CD4-positive, alpha-beta T cell (primary cell): Measurements from ENCODE around the gene SMYD3. TPM values are rescaled to one million over a fixed set of nuclear protein-coding genes. Genes with fewer than 3 reads are reported as not detected.

Experiments
- ATAC-seq: fragments of 200-7000 bp; cut with Tn5 transposase; one replicate; pipeline ENCODE4 v1.10.0; 2022; ENCODE audit warnings: mild to moderate bottlenecking; ENCODE audit not compliant: poor library complexity
- CTCF ChIA-PET: fragments of 350-600 bp; sonication (Branson Sonifier 250); formaldehyde crosslinking; loops from one replicate; lab custom pipeline; 2021; ENCODE audit warnings: antibody characterized with exemption, inconsistent platforms; lab: Charles Lee
- POLR2A ChIA-PET: fragments of 350-600 bp; sonication (Branson Sonifier 250); formaldehyde crosslinking; loops from one replicate; lab custom pipeline; 2021; ENCODE audit warnings: antibody characterized with exemption, inconsistent platforms; lab: Charles Lee
- DNase-seq, 14 experiments: peaks; one replicate each; pipeline ENCODE4 v3.0.0-alpha.2; 2013 to 2020; ENCODE audit warnings: mixed read lengths in 2 of 14
- H3K27ac ChIP-seq, 2 donors: one replicate each; pipeline versions ENCODE4 v1.5.1 to v1.7.0; 2013; ENCODE audit warnings: low read length in 2 of 2, low read depth in 1 of 2, mild to moderate bottlenecking in 1 of 2
- H3K27me3 ChIP-seq, 2 experiments: 1 replicate in 1 of 2; 2 replicates in 1 of 2; pipeline versions ENCODE4 v1.6.1 to v1.7.0; 2013; ENCODE audit warnings: low read length in 2 of 2, control low read depth in 1 of 2, mild to moderate bottlenecking in 1 of 2, moderate library complexity in 1 of 2; ENCODE audit not compliant: insufficient read depth in 2 of 2, control insufficient read depth in 1 of 2
- H3K36me3 ChIP-seq: one replicate; pipeline ENCODE4 v1.6.1; 2013; ENCODE audit warnings: low read length, control low read depth; ENCODE audit not compliant: insufficient read depth
- H3K4me1 ChIP-seq: one replicate; pipeline ENCODE4 v1.6.1; 2013; ENCODE audit warnings: low read length, control low read depth; ENCODE audit not compliant: insufficient read depth
- H3K4me3 ChIP-seq: one replicate; pipeline ENCODE4 v1.5.1; 2013; ENCODE audit warnings: mild to moderate bottlenecking, low read length, moderate library complexity
- H3K9me3 ChIP-seq, 2 experiments: 1 replicate in 1 of 2; 2 replicates in 1 of 2; pipeline versions ENCODE4 v1.6.1 to v1.7.0; 2013; ENCODE audit warnings: low read length in 2 of 2, mild to moderate bottlenecking in 2 of 2, control low read depth in 1 of 2, moderate library complexity in 1 of 2; ENCODE audit not compliant: control insufficient read depth in 1 of 2, insufficient read depth in 1 of 2
- H3K27ac Mint-ChIP-seq: one replicate; pipeline ENCODE4 v1.8.0; 2020; ENCODE audit warnings: mixed read lengths
- H3K27me3 Mint-ChIP-seq: one replicate; pipeline ENCODE4 v1.8.0; 2021; ENCODE audit warnings: mixed read lengths
- H3K36me3 Mint-ChIP-seq: one replicate; pipeline ENCODE4 v1.8.0; 2021; ENCODE audit warnings: low read depth, mixed read lengths
- H3K4me1 Mint-ChIP-seq: one replicate; pipeline ENCODE4 v1.8.0; 2021; ENCODE audit warnings: low read depth, mixed read lengths
- H3K4me3 Mint-ChIP-seq: one replicate; pipeline ENCODE4 v1.8.0; 2020; ENCODE audit warnings: mild to moderate bottlenecking, mixed read lengths
- H3K9me3 Mint-ChIP-seq: one replicate; pipeline ENCODE4 v1.8.0; 2020; ENCODE audit warnings: mixed read lengths
- intact Hi-C, 2 experiments: fragments of 100-400 bp; cut with DNase I in 1 of 2; cut with micrococcal nuclease in 1 of 2; formaldehyde crosslinking; loops; one replicate each; pipeline versions ENCODE4 v1.15.1 to v1.9.0; 2023 to 2025; cut with DNase I, micrococcal nuclease
- total RNA-seq, 174 experiments: library from RNA in 2 of 174; stranded (reverse) in 2 of 174; gene quantifications; one replicate each; pipeline ENCODE4 v1.2.3 and lab custom pipeline; 2021 to 2026
- TF ChIP-seq, protein P1 (sequence below): fragments of 200-600 bp; IDR thresholded peaks from one replicate; pipeline ENCODE4 v1.8.0; 2022; ENCODE audit warnings: antibody characterized with exemption, mild to moderate bottlenecking

The SMYD3 gene
- total RNA-seq, 2 experiments from 2014 or later: 18.8 to 19.6 TPM

DNA sequence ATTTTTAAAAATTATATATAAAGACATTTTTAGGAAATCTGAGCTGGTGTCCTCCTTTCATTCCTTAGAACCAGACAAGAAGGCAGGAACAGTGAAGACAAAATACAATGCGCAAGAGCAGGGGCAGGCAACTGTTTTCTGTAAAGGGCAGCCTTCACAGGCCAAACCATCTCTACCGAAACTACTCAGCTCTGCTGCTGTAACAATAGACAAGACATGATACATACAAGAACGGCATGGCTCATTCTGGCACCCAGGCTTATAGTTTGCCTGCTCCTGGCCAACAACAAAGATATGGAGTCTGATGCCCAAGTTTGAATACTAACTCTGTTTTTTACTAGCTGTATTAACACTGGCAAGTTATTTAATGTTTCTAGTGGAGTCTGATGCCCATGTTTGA lies 232.0 kb downstream of the SMYD3 start:
- no peak overlapping the region for H3K27ac ChIP-seq
- Mint-ChIP-seq H3K4me1 (no peaks in the 10 kb centered on the region), H3K9me3 (peaks cover 7% of the 10 kb centered on the region), H3K27me3 (no peaks in the 10 kb centered on the region), H3K4me3 (no peak overlapping the region), H3K27ac (no peak overlapping the region), H3K36me3 (peaks cover 36% of the 10 kb centered on the region)
- H3K27me3 ChIP-seq: no peaks in the 10 kb centered on the region
- ChIA-PET CTCF (no interaction called here), POLR2A (no interaction called here)
- H3K4me1 ChIP-seq: no peaks in the 10 kb centered on the region
- H3K36me3 ChIP-seq: no peaks in the 10 kb centered on the region
- intact Hi-C loops: no loop called here
- H3K4me3 ChIP-seq: no peak overlapping the region
- DNase-seq: no peak
- TF ChIP-seq, protein P1, sequence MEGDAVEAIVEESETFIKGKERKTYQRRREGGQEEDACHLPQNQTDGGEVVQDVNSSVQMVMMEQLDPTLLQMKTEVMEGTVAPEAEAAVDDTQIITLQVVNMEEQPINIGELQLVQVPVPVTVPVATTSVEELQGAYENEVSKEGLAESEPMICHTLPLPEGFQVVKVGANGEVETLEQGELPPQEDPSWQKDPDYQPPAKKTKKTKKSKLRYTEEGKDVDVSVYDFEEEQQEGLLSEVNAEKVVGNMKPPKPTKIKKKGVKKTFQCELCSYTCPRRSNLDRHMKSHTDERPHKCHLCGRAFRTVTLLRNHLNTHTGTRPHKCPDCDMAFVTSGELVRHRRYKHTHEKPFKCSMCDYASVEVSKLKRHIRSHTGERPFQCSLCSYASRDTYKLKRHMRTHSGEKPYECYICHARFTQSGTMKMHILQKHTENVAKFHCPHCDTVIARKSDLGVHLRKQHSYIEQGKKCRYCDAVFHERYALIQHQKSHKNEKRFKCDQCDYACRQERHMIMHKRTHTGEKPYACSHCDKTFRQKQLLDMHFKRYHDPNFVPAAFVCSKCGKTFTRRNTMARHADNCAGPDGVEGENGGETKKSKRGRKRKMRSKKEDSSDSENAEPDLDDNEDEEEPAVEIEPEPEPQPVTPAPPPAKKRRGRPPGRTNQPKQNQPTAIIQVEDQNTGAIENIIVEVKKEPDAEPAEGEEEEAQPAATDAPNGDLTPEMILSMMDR: no peak
- no peak for ATAC-seq
- no peaks in the 10 kb centered on the region for H3K9me3 ChIP-seq

DNA sequence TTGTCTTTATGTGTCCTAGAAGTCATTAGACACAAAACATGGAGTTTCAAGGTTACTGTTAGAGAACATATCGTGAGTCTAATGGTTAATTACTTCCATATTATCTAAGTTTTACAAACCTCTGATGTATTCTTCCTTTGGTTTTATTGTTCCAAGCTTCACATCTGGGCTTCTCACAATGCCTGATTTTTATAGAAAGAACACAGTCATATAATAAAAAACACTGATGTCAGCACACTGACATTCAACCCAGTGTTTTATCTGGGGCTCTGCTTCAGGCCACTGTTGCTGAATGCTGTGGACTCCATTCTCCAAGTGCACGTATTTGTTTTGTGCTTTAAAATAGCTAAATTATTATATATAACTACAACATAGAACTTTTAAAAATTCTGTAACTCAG lies 232.9 kb downstream of the SMYD3 start:
- Histone ChIP-seq H3K4me1 (no peaks in the 10 kb centered on the region), H3K9me3 (no peaks in the 10 kb centered on the region), H3K27ac (no peak overlapping the region), H3K4me3 (no peak overlapping the region), H3K36me3 (no peaks in the 10 kb centered on the region), H3K27me3 (no peaks in the 10 kb centered on the region)
- peaks cover 7% of the 10 kb centered on the region for H3K9me3 Mint-ChIP-seq
- no peak for ATAC-seq
- no peaks in the 10 kb centered on the region for H3K27me3 Mint-ChIP-seq
- ChIA-PET POLR2A (no interaction called here), CTCF (no interaction called here)
- H3K4me3 Mint-ChIP-seq: no peak overlapping the region
- no peak overlapping the region for H3K27ac Mint-ChIP-seq
- no peak for DNase-seq
- H3K36me3 Mint-ChIP-seq: peaks cover 36% of the 10 kb centered on the region
- H3K4me1 Mint-ChIP-seq: no peaks in the 10 kb centered on the region
- intact Hi-C loops: no loop called here
- TF ChIP-seq, protein P1: no peak

DNA sequence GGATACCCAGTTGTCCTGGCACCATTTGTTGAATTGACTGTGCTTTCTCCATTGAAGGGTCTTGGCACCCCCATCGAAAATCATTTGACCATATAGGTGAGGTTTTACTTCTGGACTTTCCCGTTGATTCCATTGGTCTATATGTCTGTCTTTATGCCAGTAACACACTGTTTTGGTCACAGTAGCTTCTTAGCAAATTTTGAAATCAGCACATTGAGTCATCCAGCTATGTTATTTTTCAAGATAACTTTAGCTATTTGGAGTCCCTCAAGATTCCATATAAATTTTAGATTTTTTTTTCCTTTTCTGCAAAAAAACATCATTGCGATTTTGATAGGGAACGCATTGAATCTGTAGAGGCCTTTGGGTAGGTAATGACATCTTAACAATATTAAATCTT lies 235.6 kb downstream of the SMYD3 start:
- Mint-ChIP-seq H3K9me3 (peaks cover 7% of the 10 kb centered on the region), H3K4me1 (no peaks in the 10 kb centered on the region), H3K27me3 (no peaks in the 10 kb centered on the region), H3K36me3 (peaks cover 39% of the 10 kb centered on the region), H3K4me3 (no peak overlapping the region), H3K27ac (no peak overlapping the region)
- ATAC-seq (no peak), DNase-seq (no peak)
- TF ChIP-seq, protein P1: no peak
- Histone ChIP-seq H3K4me3 (no peak overlapping the region), H3K36me3 (no peaks in the 10 kb centered on the region), H3K9me3 (no peaks in the 10 kb centered on the region), H3K4me1 (no peaks in the 10 kb centered on the region), H3K27me3 (no peaks in the 10 kb centered on the region), H3K27ac (no peak overlapping the region)
- intact Hi-C loops: no loop called here
- ChIA-PET CTCF (no interaction called here), POLR2A (no interaction called here)
